Activated B cell treated with CpG ODN at 0.5 μM for 24 hours (primary cell): ENCODE measurements around the gene ADGRG3. TPM values are rescaled to one million over a fixed set of nuclear protein-coding genes. Genes with fewer than 3 reads are reported as not detected.

ENCODE experiments used
- ATAC-seq: fragments of 200-7000 bp; cut with Tn5 transposase; one replicate; pipeline ENCODE4 v1.10.0; 2021; ENCODE audit warnings: low read depth, mild to moderate bottlenecking, moderate library complexity
- CTCF ChIA-PET: fragments of 350-600 bp; sonication (Branson Sonifier 250); formaldehyde crosslinking; loops from one replicate; lab custom pipeline; 2021; ENCODE audit warnings: antibody characterized with exemption; lab: Charles Lee
- POLR2A ChIA-PET: fragments of 350-600 bp; sonication (Branson Sonifier 250); formaldehyde crosslinking; loops from one replicate; lab custom pipeline; 2021; ENCODE audit warnings: antibody characterized with exemption; lab: Charles Lee
- DNase-seq: peaks from one replicate; pipeline ENCODE4 v3.0.0; 2022
- H3K27ac Mint-ChIP-seq: one replicate; pipeline ENCODE4 v1.8.0; 2020; ENCODE audit warnings: mixed read lengths
- H3K27me3 Mint-ChIP-seq: one replicate; pipeline ENCODE4 v1.8.0; 2021; ENCODE audit warnings: mixed read lengths
- H3K36me3 Mint-ChIP-seq: one replicate; pipeline ENCODE4 v1.8.0; 2021; ENCODE audit warnings: low read depth, mixed read lengths
- H3K4me1 Mint-ChIP-seq: one replicate; pipeline ENCODE4 v1.8.0; 2021; ENCODE audit warnings: mixed read lengths
- H3K4me3 Mint-ChIP-seq: one replicate; pipeline ENCODE4 v1.8.0; 2020; ENCODE audit warnings: mild to moderate bottlenecking, mixed read lengths
- H3K9me3 Mint-ChIP-seq: one replicate; pipeline ENCODE4 v1.8.0; 2020; ENCODE audit warnings: mixed read lengths
- CTCF ChIP-seq: fragments of 200-600 bp; IDR thresholded peaks from one replicate; pipeline ENCODE4 v1.8.0; 2022; ENCODE audit warnings: antibody characterized with exemption, mild to moderate bottlenecking
- intact Hi-C: fragments of 100-400 bp; cut with micrococcal nuclease; formaldehyde crosslinking; loops from one replicate; pipeline ENCODE4 v1.15.1; 2024
- total RNA-seq: library from RNA; stranded (reverse); gene quantifications from 2 replicates; pipeline ENCODE4 v1.2.3, GENCODE V29; 2022

Gene ADGRG3
- total RNA-seq, 1 donor from 2014 or later = not detected

- ChIA-PET POLR2A (no interaction called here), CTCF (no interaction called here)
- Mint-ChIP-seq H3K27me3 (no peaks in the 10 kb centered on the region), H3K27ac (no peak overlapping the region), H3K4me1 (no peaks in the 10 kb centered on the region), H3K9me3 (no peaks in the 10 kb centered on the region), H3K4me3 (no peak overlapping the region), H3K36me3 (no peaks in the 10 kb centered on the region)
- intact Hi-C loops = no loop called here
- no peak for TF ChIP-seq CTCF
- DNase-seq (no peak), ATAC-seq (no peak)
Observed at GRCh38 chr16:57658878-57659674, 9.0 kb upstream of the ADGRG3 start.

- Mint-ChIP-seq H3K27me3 (no peaks in the 10 kb centered on the region), H3K4me1 (no peaks in the 10 kb centered on the region), H3K27ac (no peak overlapping the region), H3K4me3 (no peak overlapping the region), H3K36me3 (no peaks in the 10 kb centered on the region), H3K9me3 (no peaks in the 10 kb centered on the region)
- ChIA-PET POLR2A (no interaction called here), CTCF (no interaction called here)
- ATAC-seq (no peak), DNase-seq (no peak)
- intact Hi-C loops = no loop called here
- TF ChIP-seq CTCF = no peak
Observed at GRCh38 chr16:57660715-57661463, 7.2 kb upstream of the ADGRG3 start.

GRCh38 chr16:57661510-57661909 is 6.6 kb upstream of the ADGRG3 start:
- ATAC-seq = no peak
- Mint-ChIP-seq H3K4me3 (no peak overlapping the region), H3K27ac (no peak overlapping the region), H3K36me3 (no peaks in the 10 kb centered on the region), H3K27me3 (no peaks in the 10 kb centered on the region), H3K4me1 (no peaks in the 10 kb centered on the region), H3K9me3 (no peaks in the 10 kb centered on the region)
- intact Hi-C loops = no loop called here
- ChIA-PET POLR2A (no interaction called here), CTCF (no interaction called here)
- DNase-seq = no peak
- no peak for TF ChIP-seq CTCF

DNA sequence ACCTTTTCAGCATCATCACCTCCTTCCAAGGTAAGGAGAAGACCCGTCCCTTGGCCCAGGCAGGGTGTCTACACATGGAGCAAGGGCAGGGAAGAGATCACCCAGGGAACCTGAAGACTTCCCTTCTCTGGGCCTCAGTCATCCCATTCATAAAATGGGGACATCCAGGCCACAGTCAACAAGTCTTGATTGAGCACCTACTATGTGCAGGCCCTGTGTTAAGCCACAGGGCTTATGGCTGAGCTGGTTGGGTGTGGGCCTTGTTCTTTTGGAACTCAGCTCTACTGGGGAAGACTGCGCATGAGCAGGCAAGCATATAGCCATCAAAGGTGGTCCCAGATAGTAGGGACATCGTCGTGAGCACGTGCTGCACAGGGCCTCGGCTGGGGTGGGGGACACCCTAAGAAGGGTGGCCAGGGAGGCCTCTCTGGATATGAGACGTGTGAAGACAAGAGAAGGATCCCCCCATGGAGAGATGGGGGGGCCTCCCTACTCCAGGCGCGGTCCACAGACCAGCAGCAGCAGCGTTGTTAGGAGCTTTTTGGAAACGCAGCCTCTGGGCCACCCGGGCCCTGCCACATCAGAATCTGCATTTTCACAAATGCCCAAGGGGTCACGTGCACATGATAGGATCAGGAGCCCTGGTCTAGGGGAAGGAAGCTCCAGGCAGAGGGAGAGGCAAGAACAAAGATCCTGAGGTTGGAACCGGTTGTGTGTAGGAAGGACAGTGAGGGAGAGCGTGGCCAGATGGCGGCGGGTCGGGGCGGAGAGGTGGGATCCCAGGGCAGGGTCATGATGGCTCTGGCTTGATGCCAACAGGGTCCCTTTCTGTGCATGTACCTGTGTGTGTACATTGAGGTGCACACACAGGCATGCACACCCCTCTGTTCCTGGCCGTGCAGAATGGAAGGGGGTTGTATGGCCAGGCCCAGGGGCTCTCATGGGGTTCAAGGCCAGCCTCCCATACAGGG is 5.9 kb upstream of the ADGRG3 start:
- no peaks in the 10 kb centered on the region for H3K4me1 Mint-ChIP-seq
- CTCF ChIA-PET = no interaction called here
- no peak overlapping the region for H3K27ac Mint-ChIP-seq
- ATAC-seq (no peak), DNase-seq (no peak)
- POLR2A ChIA-PET = no interaction called here
- no peaks in the 10 kb centered on the region for H3K9me3 Mint-ChIP-seq
- H3K4me3 Mint-ChIP-seq = no peak overlapping the region
- no peaks in the 10 kb centered on the region for H3K27me3 Mint-ChIP-seq
- intact Hi-C loops = no loop called here
- no peaks in the 10 kb centered on the region for H3K36me3 Mint-ChIP-seq
- TF ChIP-seq CTCF = no peak
